Stomach (tissue), 4 donors: ENCODE measurements around the gene TIAL1.

Source experiments
- POLR2A ChIP-seq, 4 donors: fragments of 450-650 bp; IDR thresholded peaks; one replicate each; pipeline ENCODE4 v1.6.1; 2016; ENCODE audit warnings: antibody characterized with exemption in 4 of 4, control low read depth in 2 of 4, mild to moderate bottlenecking in 1 of 4, moderate library complexity in 1 of 4
- POLR2AphosphoS5 ChIP-seq, 3 donors: sonication (generic); formaldehyde crosslinking; IDR thresholded peaks; one replicate each; pipeline ENCODE4 v1.6.1; 2016; ENCODE audit warnings: antibody characterized with exemption in 3 of 3
- TF ChIP-seq, protein P1 (sequence below), 7 experiments: fragments of 450-650 bp in 4 of 7; fragments of 200-600 bp in 3 of 7; sonication (generic) in 3 of 7; IDR thresholded peaks; one replicate each; pipeline ENCODE4 v1.5.1; 2016 to 2019; ENCODE audit warnings: antibody characterized with exemption in 7 of 7, control low read depth in 2 of 7, mild to moderate bottlenecking in 1 of 7

DNA sequence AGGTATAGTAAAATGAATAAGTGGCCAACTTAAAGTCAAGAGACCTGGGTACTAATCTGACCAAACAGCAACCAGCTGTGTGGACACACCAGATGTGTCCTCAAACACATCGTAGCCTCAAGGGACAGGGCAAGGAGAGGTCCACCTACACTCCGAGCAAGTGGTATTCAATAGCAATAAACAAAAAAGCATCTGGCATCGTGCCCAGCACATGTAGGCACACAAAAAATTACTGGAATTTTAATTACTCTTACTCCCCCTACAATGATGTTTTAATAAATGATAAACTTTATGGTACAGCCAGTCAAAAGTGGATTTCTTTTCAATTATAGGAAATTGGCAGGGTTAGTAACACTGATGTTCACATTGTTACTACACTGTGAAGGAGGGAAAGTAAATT lies 50.8 kb downstream of the TIAL1 start:
- TF ChIP-seq POLR2AphosphoS5 (IDR thresholded peaks at IDR 0.05) (no peak), POLR2A (IDR thresholded peaks at IDR 0.05) (no peak)
- TF ChIP-seq, protein P1, sequence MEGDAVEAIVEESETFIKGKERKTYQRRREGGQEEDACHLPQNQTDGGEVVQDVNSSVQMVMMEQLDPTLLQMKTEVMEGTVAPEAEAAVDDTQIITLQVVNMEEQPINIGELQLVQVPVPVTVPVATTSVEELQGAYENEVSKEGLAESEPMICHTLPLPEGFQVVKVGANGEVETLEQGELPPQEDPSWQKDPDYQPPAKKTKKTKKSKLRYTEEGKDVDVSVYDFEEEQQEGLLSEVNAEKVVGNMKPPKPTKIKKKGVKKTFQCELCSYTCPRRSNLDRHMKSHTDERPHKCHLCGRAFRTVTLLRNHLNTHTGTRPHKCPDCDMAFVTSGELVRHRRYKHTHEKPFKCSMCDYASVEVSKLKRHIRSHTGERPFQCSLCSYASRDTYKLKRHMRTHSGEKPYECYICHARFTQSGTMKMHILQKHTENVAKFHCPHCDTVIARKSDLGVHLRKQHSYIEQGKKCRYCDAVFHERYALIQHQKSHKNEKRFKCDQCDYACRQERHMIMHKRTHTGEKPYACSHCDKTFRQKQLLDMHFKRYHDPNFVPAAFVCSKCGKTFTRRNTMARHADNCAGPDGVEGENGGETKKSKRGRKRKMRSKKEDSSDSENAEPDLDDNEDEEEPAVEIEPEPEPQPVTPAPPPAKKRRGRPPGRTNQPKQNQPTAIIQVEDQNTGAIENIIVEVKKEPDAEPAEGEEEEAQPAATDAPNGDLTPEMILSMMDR (IDR thresholded peaks at IDR 0.05): no peak
